Adrenal gland (tissue), 12 donors: ENCODE results near the gene RIMS3. TPM values are rescaled to one million over a fixed set of nuclear protein-coding genes. Genes with fewer than 3 reads are reported as not detected.

Experiments used
- DNase-seq, 7 donors: peaks; one replicate each; pipeline ENCODE4 v3.0.0-alpha.2; 2019 to 2020
- H3K27ac ChIP-seq, 5 donors: fragments of 200-600 bp; sonication (generic) in 4 of 5; 1 replicate in 3 of 5; 2 replicates in 2 of 5; pipeline versions ENCODE4 v1.5.1 to v1.8.0; 2016 to 2020; ENCODE audit warnings: mild to moderate bottlenecking in 1 of 5
- H3K27me3 ChIP-seq: fragments of 200-600 bp; 2 replicates; pipeline ENCODE4 v1.8.0; 2021
- H3K36me3 ChIP-seq, 2 donors: fragments of 200-600 bp; replicated peaks in 1 of 2; 1 replicate in 1 of 2; 2 replicates in 1 of 2; pipeline versions ENCODE4 v1.5.1 to v1.8.0; 2018 to 2022
- H3K4me1 ChIP-seq, 2 donors: fragments of 200-600 bp; replicated peaks in 1 of 2; 1 replicate in 1 of 2; 2 replicates in 1 of 2; pipeline versions ENCODE4 v1.5.1 to v1.8.0; 2018 to 2021
- H3K4me3 ChIP-seq, 4 donors: fragments of 200-600 bp; sonication (generic) in 3 of 4; one replicate each; pipeline ENCODE4 v1.5.1; 2016 to 2018
- H3K9me3 ChIP-seq, 3 donors: fragments of 200-600 bp; sonication (generic) in 1 of 3; replicated peaks in 1 of 3; 1 replicate in 2 of 3; 2 replicates in 1 of 3; pipeline versions ENCODE4 v1.5.1 to v1.8.0; 2016 to 2021
- CTCF ChIP-seq, 6 experiments: fragments of 450-650 bp in 4 of 6; fragments of 200-600 bp in 2 of 6; sonication (generic) in 1 of 6; IDR thresholded peaks; 1 replicate in 5 of 6; 2 replicates in 1 of 6; pipeline versions ENCODE4 v1.5.1 to v1.8.0; 2016 to 2021; ENCODE audit warnings: antibody characterized with exemption in 6 of 6, mild to moderate bottlenecking in 2 of 6, moderate library complexity in 1 of 6
- POLR2A ChIP-seq, 2 donors: fragments of 450-650 bp; IDR thresholded peaks; one replicate each; pipeline ENCODE4 v1.6.1; 2017; ENCODE audit warnings: antibody characterized with exemption in 2 of 2, mild to moderate bottlenecking in 2 of 2, moderate library complexity in 1 of 2
- WGBS, 4 donors: extraction: QIAGEN DNeasy Blood & Tissue Kit in 2 of 4; methylation state at CpG; one replicate each; pipeline versions ENCODE4 v1.1.5 to v1.1.7; 2013 to 2017; 5-methylcytosine and 5-hydroxymethylcytosine counted together
- intact Hi-C, 2 donors: fragments of 100-400 bp; cut with DNase I; formaldehyde crosslinking; loops; one replicate each; pipeline versions ENCODE4 v1.14.1 to v1.15.0; 2022 to 2023
- polyA plus RNA-seq, 3 donors: library from polyadenylated mRNA; stranded (reverse); fragments of 200-250 nt in 2 of 3; fragments of 350-450 nt in 1 of 3; fragmentation: Illumina TruSeq in 1 of 3; extraction: RNeasy Lipid Tissue Mini Kit (QIAGEN cat#74804) in 1 of 3; gene quantifications; one replicate each; pipeline ENCODE4 v1.2.3, GENCODE V29; 2013 to 2014
- total RNA-seq, 9 donors: library from RNA; depleted of rRNA in 4 of 9; stranded (reverse); fragments of >200 nt in 4 of 9; fragments of 120-200 nt in 1 of 9; fragmentation: NEBNext Ultra II Directional in 1 of 9; extraction: Animal tissue kit (Norgen Biotek cat#: 25700) in 1 of 9; gene quantifications; one replicate each; pipeline versions ENCODE4 v1.1.0 to v1.2.4, GENCODE V29; 2013 to 2023
- donor health status: healthy with polysubstance abuse.
- donor health status: Bipolar disorder and iron deficiency.
- donor health status: DM: yes; HTN: yes; CAD: no.
- donor health status: DM: no; HTN: no; CAD: no.
- donor health status: DM: no; HTN: no; CAD: no.
- donor health status: DM: yes; HTN: yes; CAD: no.

RIMS3 gene
- total and polyA plus RNA-seq, 12 donors, result 0.84 to 10.3 (median 3.5) TPM

GRCh38 chr1:40593449-40594186 lies 71.9 kb downstream of the RIMS3 start:
- Histone ChIP-seq H3K9me3 (no peaks in the 10 kb centered on the region), H3K27ac (no peak overlapping the region), H3K4me3 (no peak overlapping the region), H3K27me3 (no peaks in the 10 kb centered on the region), H3K36me3 (no peaks in the 10 kb centered on the region), H3K4me1 (no peaks in the 10 kb centered on the region)
- no peak for DNase-seq
- TF ChIP-seq CTCF (IDR thresholded peaks at IDR 0.05), result no peak
- no peak for TF ChIP-seq POLR2A (IDR thresholded peaks at IDR 0.05)
- 52 to 64% (median 61%) methylated on average over 8 of the region's 8 CpGs for WGBS, 4 donors
- intact Hi-C loops, result no loop called here

GRCh38 chr1:40592107-40592803 lies 73.2 kb downstream of the RIMS3 start:
- Histone ChIP-seq H3K27ac (no peak overlapping the region), H3K9me3 (no peaks in the 10 kb centered on the region), H3K4me3 (no peak overlapping the region), H3K36me3 (no peaks in the 10 kb centered on the region), H3K4me1 (no peaks in the 10 kb centered on the region), H3K27me3 (no peaks in the 10 kb centered on the region)
- peak in 5 of 6 experiments; percentile 14 to 50 (median 36) for TF ChIP-seq CTCF (IDR thresholded peaks at IDR 0.05)
- no peak for TF ChIP-seq POLR2A (IDR thresholded peaks at IDR 0.05)
- 37 to 46% (median 42%) methylated on average over 6 of the region's 6 CpGs for WGBS, 4 donors
- intact Hi-C loops, result no loop called here
- peak in 2 of 7 donors; percentile 19 to 53 for DNase-seq

DNA sequence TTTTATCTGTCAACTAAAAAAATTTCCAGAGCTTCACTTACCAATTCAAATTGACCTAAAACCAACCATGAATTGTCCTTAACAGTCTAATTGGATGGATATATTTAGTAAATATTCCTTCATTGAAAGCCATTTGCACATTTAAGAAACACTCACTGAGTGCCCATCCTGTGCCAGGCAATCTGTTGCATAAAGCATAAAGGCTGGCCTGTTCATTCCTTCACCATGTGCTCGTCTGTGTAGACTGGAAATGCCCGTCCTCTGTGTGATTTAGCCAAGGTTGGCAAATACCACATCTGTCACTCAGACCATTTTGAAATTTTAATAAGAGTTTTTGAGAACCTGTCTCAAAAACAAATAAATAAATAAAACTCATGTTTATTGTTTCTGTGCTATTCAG lies 76.9 kb downstream of the RIMS3 start:
- intact Hi-C loops, result no loop called here

More for the DNA sequence above, 76.9 kb downstream of the RIMS3 start:
- H3K36me3 ChIP-seq, result no peaks in the 10 kb centered on the region
- 80 to 90% (median 82%) methylated on average over 2 of the region's 2 CpGs for WGBS, 4 donors
- H3K27me3 ChIP-seq, result no peaks in the 10 kb centered on the region
- H3K4me3 ChIP-seq, result no peak overlapping the region
- TF ChIP-seq POLR2A (IDR thresholded peaks at IDR 0.05) (no peak), CTCF (IDR thresholded peaks at IDR 0.05) (no peak)
- DNase-seq, result no peak
- peaks cover 0 to 4% of the 10 kb centered on the region in 2 donors for H3K4me1 ChIP-seq
- H3K27ac ChIP-seq, result no peak overlapping the region
- no peaks in the 10 kb centered on the region for H3K9me3 ChIP-seq
